H1 (cell line): ENCODE data around the gene DRC1. TPM values are rescaled to one million over a fixed set of nuclear protein-coding genes. Genes with fewer than 3 reads are reported as not detected.
A peak's percentile ranks its signal among the peaks of the same experiment; 100 is the strongest.

Source experiments
- CTCF ChIA-PET: fragments of 300-600 bp; sonication (Branson Sonifier 250); formaldehyde crosslinking; loops from one replicate; lab custom pipeline; 2021; ENCODE audit not compliant: partially characterized antibody; lab: Charles Lee
- POLR2A ChIA-PET: fragments of 300-600 bp; sonication (Branson Sonifier 250); formaldehyde crosslinking; loops from one replicate; lab custom pipeline; 2021; ENCODE audit warnings: inconsistent platforms; ENCODE audit not compliant: partially characterized antibody; lab: Charles Lee
- DNase-seq, 2 experiments: peaks; one replicate each; pipeline versions ENCODE4 v3.0.0 to v3.0.0-alpha.2; 2010 to 2022; ENCODE audit warnings: low spot score in 2 of 2, low read depth in 1 of 2, mixed read lengths in 1 of 2
- FAIRE-seq: peaks from 2 replicates; lab custom pipeline; 2011; peaks lifted over from hg19 to GRCh38; lab: Jason Lieb, UNC
- H2AFZ ChIP-seq: 2 replicates; pipeline ENCODE4 v1.8.1; 2012; ENCODE audit warnings: low read length, inconsistent platforms
- H2AK5ac ChIP-seq: 2 replicates; pipeline ENCODE4 v1.6.1; 2013; ENCODE audit warnings: low read depth, low read length
- H2BK120ac ChIP-seq: replicated peaks from 2 replicates; pipeline ENCODE3; 2013; ENCODE audit warnings: low read depth, low read length, inconsistent platforms
- H2BK12ac ChIP-seq: 2 replicates; pipeline ENCODE4 v1.6.1; 2013; ENCODE audit warnings: low read depth, low read length
- H2BK15ac ChIP-seq: 2 replicates; pipeline ENCODE4 v1.6.1; 2013; ENCODE audit warnings: low read length
- H2BK20ac ChIP-seq: 2 replicates; pipeline ENCODE4 v1.6.1; 2013; ENCODE audit warnings: low read length
- H2BK5ac ChIP-seq: 2 replicates; pipeline ENCODE4 v1.6.1; 2013; ENCODE audit warnings: low read depth, low read length
- H3K14ac ChIP-seq: 2 replicates; pipeline ENCODE4 v1.6.1; 2013; ENCODE audit warnings: inconsistent platforms; ENCODE audit not compliant: insufficient read length
- H3K18ac ChIP-seq: 2 replicates; pipeline ENCODE4 v1.6.1; 2013; ENCODE audit warnings: low read length; ENCODE audit errors: extremely low read depth
- H3K23ac ChIP-seq: 2 replicates; pipeline ENCODE4 v1.6.1; 2013; ENCODE audit warnings: inconsistent platforms; ENCODE audit not compliant: insufficient read length
- H3K23me2 ChIP-seq: 2 replicates; pipeline ENCODE4 v1.6.1; 2013; ENCODE audit warnings: low read depth, low read length
- H3K27ac ChIP-seq: 2 replicates; pipeline ENCODE4 v1.6.1; 2011; ENCODE audit warnings: low read depth, low read length, inconsistent platforms
- H3K27me3 ChIP-seq, 4 experiments: replicated peaks in 1 of 4; 1 replicate in 1 of 4; 2 replicates in 3 of 4; pipeline versions ENCODE4 v1.6.1 to v1.8.1; 2011 to 2013; ENCODE audit warnings: low read length in 3 of 4, mild to moderate bottlenecking in 3 of 4, inconsistent platforms in 2 of 4, mixed read lengths in 2 of 4, moderate library complexity in 1 of 4; ENCODE audit not compliant: control insufficient read depth in 3 of 4, insufficient read depth in 3 of 4; ENCODE audit errors: extremely low read depth in 1 of 4
- H3K36me3 ChIP-seq, 4 experiments: 2 replicates each; pipeline versions ENCODE4 v1.6.1 to v1.8.1; 2011 to 2013; ENCODE audit warnings: mild to moderate bottlenecking in 4 of 4, low read length in 3 of 4, moderate library complexity in 2 of 4, control low read depth in 1 of 4, inconsistent platforms in 1 of 4; ENCODE audit not compliant: insufficient read depth in 4 of 4, control insufficient read depth in 2 of 4
- H3K4ac ChIP-seq: replicated peaks from 2 replicates; pipeline ENCODE3; 2013; ENCODE audit warnings: low read length, low read depth, mixed read lengths, inconsistent platforms; ENCODE audit not compliant: insufficient read length
- H3K4me1 ChIP-seq, 4 experiments: replicated peaks in 1 of 4; 1 replicate in 1 of 4; 2 replicates in 3 of 4; pipeline versions ENCODE4 v1.6.1 to v1.8.1; 2011 to 2013; ENCODE audit warnings: low read length in 3 of 4, inconsistent platforms in 2 of 4, mixed read lengths in 1 of 4; ENCODE audit not compliant: insufficient read depth in 4 of 4, control insufficient read depth in 3 of 4
- H3K4me2 ChIP-seq, 2 experiments: 2 replicates each; pipeline versions ENCODE4 v1.6.1 to v1.8.1; 2011 to 2013; ENCODE audit warnings: low read depth in 2 of 2, low read length in 2 of 2, control low read depth in 1 of 2, inconsistent platforms in 1 of 2, mild to moderate bottlenecking in 1 of 2; ENCODE audit not compliant: insufficient read depth in 1 of 2
- H3K4me3 ChIP-seq, 4 experiments: fragments of 200-600, 300-600 bp in 1 of 4; sonication (generic), shearing (Covaris generic), sonication (Bioruptor Twin) in 1 of 4; 2 replicates each; pipeline versions ENCODE4 v1.5.1 to v1.8.1; 2011 to 2016; ENCODE audit warnings: low read length in 4 of 4, low read depth in 3 of 4, control low read depth in 2 of 4, inconsistent platforms in 2 of 4, mild to moderate bottlenecking in 2 of 4, mixed read lengths in 1 of 4, moderate library complexity in 1 of 4; ENCODE audit not compliant: insufficient read depth in 2 of 4; ENCODE audit errors: extremely low read depth in 1 of 4
- H3K56ac ChIP-seq: replicated peaks from 2 replicates; pipeline ENCODE3; 2013; ENCODE audit warnings: low read depth, mild to moderate bottlenecking, mixed read lengths, low read length, inconsistent platforms; ENCODE audit not compliant: insufficient read length
- H3K79me1 ChIP-seq: 2 replicates; pipeline ENCODE4 v1.6.1; 2013; ENCODE audit warnings: low read depth, low read length, control low read depth
- H3K79me2 ChIP-seq, 2 experiments: 2 replicates each; pipeline versions ENCODE4 v1.6.1 to v1.8.1; 2012 to 2013; ENCODE audit warnings: low read length in 2 of 2, mild to moderate bottlenecking in 2 of 2, inconsistent platforms in 1 of 2; ENCODE audit not compliant: insufficient read depth in 2 of 2, control insufficient read depth in 1 of 2
- H3K9ac ChIP-seq, 4 experiments: replicated peaks in 1 of 4; 1 replicate in 1 of 4; 2 replicates in 3 of 4; pipeline versions ENCODE4 v1.6.1 to v1.8.1; 2011 to 2013; ENCODE audit warnings: low read depth in 3 of 4, low read length in 3 of 4, control low read depth in 2 of 4, mild to moderate bottlenecking in 2 of 4, moderate library complexity in 2 of 4, inconsistent platforms in 1 of 4; ENCODE audit errors: extremely low read depth in 1 of 4
- H3K9me3 ChIP-seq, 2 experiments: 2 replicates each; pipeline versions ENCODE4 v1.6.1 to v1.8.1; 2012 to 2013; ENCODE audit warnings: mild to moderate bottlenecking in 2 of 2, moderate library complexity in 2 of 2, control low read depth in 1 of 2, inconsistent platforms in 1 of 2, low read depth in 1 of 2, low read length in 1 of 2, mixed read lengths in 1 of 2; ENCODE audit not compliant: insufficient read depth in 2 of 2
- H4K20me1 ChIP-seq, 2 experiments: replicated peaks in 1 of 2; 2 replicates each; pipeline versions ENCODE3 to v1.8.1; 2011 to 2013; ENCODE audit warnings: inconsistent platforms in 2 of 2, low read length in 2 of 2, mild to moderate bottlenecking in 1 of 2; ENCODE audit not compliant: insufficient read depth in 2 of 2, control insufficient read depth in 1 of 2
- H4K5ac ChIP-seq: 2 replicates; pipeline ENCODE4 v1.6.1; 2013; ENCODE audit warnings: low read length, low read depth, mixed read lengths, inconsistent platforms; ENCODE audit not compliant: insufficient read length
- H4K8ac ChIP-seq: 2 replicates; pipeline ENCODE4 v1.8.0; 2013; ENCODE audit warnings: mild to moderate bottlenecking, moderate library complexity, low read length, inconsistent platforms; ENCODE audit not compliant: insufficient read depth; ENCODE audit errors: extremely low read depth
- H4K91ac ChIP-seq: replicated peaks from 2 replicates; pipeline ENCODE3; 2013; ENCODE audit warnings: low read length, mixed read lengths, inconsistent platforms; ENCODE audit not compliant: insufficient read length
- BRCA1 ChIP-seq: IDR thresholded peaks from 2 replicates; pipeline ENCODE4 v1.6.1; 2012; ENCODE audit warnings: low read depth, low read length, improper control_type of control experiment
- CBX5 ChIP-seq: fragments of 300-800, 300-1000 bp; sonication (generic); IDR thresholded peaks from 2 replicates; pipeline ENCODE4 v1.7.1; 2016; ENCODE audit warnings: antibody characterized with exemption, low read length, low read depth
- CTBP2 ChIP-seq: IDR thresholded peaks from 2 replicates; pipeline ENCODE4 v1.7.0; 2011; ENCODE audit warnings: borderline replicate concordance, mild to moderate bottlenecking, moderate library complexity, mixed read lengths, low read length; ENCODE audit not compliant: insufficient read depth, insufficient read length
- HDAC2 ChIP-seq, 2 experiments: fragments of 300-600 bp in 1 of 2; sonication (generic) in 1 of 2; IDR thresholded peaks; 2 replicates each; pipeline ENCODE4 v1.6.1; 2011 to 2012; ENCODE audit warnings: low read depth in 2 of 2, low read length in 2 of 2, mild to moderate bottlenecking in 2 of 2, moderate library complexity in 2 of 2, borderline replicate concordance in 1 of 2, inconsistent platforms in 1 of 2
- RBBP5 ChIP-seq: IDR thresholded peaks from 2 replicates; pipeline ENCODE4 v1.7.1; 2012; ENCODE audit warnings: low read depth, mild to moderate bottlenecking, inconsistent platforms, low read length, moderate library complexity, borderline replicate concordance
- SIRT6 ChIP-seq: IDR thresholded peaks from one replicate; pipeline ENCODE4 v1.7.1; 2012; ENCODE audit warnings: low read length, inconsistent platforms
- TAF7 ChIP-seq: optimal IDR thresholded peaks from 2 replicates; pipeline ENCODE3; 2011; ENCODE audit warnings: low read depth, mild to moderate bottlenecking, inconsistent platforms, low read length, moderate library complexity, borderline replicate concordance
- ZNF274 ChIP-seq: IDR thresholded peaks from 2 replicates; pipeline ENCODE4 v1.7.0; 2012; ENCODE audit warnings: low read length, borderline replicate concordance; ENCODE audit errors: extremely low read depth
- WGBS, 2 experiments: shearing (Covaris generic) in 1 of 2; methylation state at CpG; one replicate each; pipeline versions ENCODE4 v1.1.6 to v1.1.7; 2013 to 2015; ENCODE audit warnings: low lambda C conversion rate in 2 of 2, mixed read lengths in 2 of 2, inconsistent platforms in 1 of 2, low coverage in 1 of 2, missing lambda C conversion rate in 1 of 2; ENCODE audit not compliant: insufficient replicate concordance in 2 of 2, insufficient coverage in 1 of 2, insufficient read length in 1 of 2; ENCODE audit errors: extremely low coverage in 1 of 2, missing lambda C conversion rate in 1 of 2; 5-methylcytosine and 5-hydroxymethylcytosine counted together
- polyA plus RNA-seq, 7 experiments: library from polyadenylated mRNA; depleted of rRNA in 3 of 7; stranded (reverse) in 5 of 7; unstranded in 2 of 7; fragments of >200 nt in 5 of 7; fragments of 200-250 nt in 2 of 7; gene quantifications; 1 replicate in 5 of 7; 2 replicates in 1 of 7; 4 replicates in 1 of 7; pipeline versions ENCODE4 v1.2.1 to v1.2.3, GENCODE V29; 2011 to 2013; ENCODE audit warnings: missing spikeins in 2 of 7, mixed read lengths in 2 of 7
- total RNA-seq: library from RNA; stranded (reverse); fragmentation: NEBNext Ultra II Directional; extraction: Animal tissue kit (Norgen Biotek cat#: 25700); gene quantifications from 2 replicates; pipeline ENCODE4 v1.2.1, GENCODE V29; 2021
- TF ChIP-seq, protein P1 (sequence below), 3 experiments: IDR thresholded peaks; 1 replicate in 2 of 3; 2 replicates in 1 of 3; pipeline versions ENCODE4 v1.5.1 to v1.6.1; 2011; ENCODE audit warnings: low read length in 3 of 3, mild to moderate bottlenecking in 3 of 3, inconsistent platforms in 2 of 3, low read depth in 1 of 3, moderate library complexity in 1 of 3; ENCODE audit not compliant: insufficient read depth in 1 of 3; ENCODE audit errors: control extremely low read depth in 1 of 3

DRC1 gene
- total and polyA plus RNA-seq, 2 of the 8 experiments (the other 6 are each of a cell fraction or from before 2014, with no cell fraction given): 0.08 TPM; not detected in 1

DNA sequence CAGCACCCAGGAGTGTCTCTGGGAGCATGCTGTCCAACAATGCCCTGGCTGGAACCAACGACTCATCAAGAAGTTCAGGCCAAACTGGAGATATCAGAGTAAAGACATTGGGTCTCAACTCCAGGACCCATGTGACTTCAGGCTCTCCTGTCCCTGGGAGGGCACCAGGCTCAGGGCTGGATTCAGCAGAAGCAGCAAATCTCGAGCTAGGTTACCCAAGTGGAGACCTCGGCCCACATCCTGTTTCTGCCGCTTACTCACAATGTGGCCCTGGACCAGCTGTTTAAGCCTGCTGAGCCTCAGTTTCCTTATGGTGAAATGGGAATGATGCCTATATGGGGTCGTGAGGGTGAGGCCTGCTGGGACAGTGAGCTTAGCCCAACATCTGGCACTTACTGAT lies 85.5 kb downstream of the DRC1 start:
- no peak overlapping the region for H3K27ac ChIP-seq
- H2BK20ac ChIP-seq: no peak overlapping the region
- no peaks in the 10 kb centered on the region for H3K9me3 ChIP-seq
- no peaks in the 10 kb centered on the region for H3K36me3 ChIP-seq
- no peak overlapping the region for H3K4me3 ChIP-seq
- no peak overlapping the region for H3K9ac ChIP-seq
- H2AK5ac ChIP-seq: no peak overlapping the region
- WGBS, 2 experiments: 86% methylated on average over 5 of the region's 5 CpGs; no CpG with 5 or more reads in 1 of the 2 experiments
- ChIA-PET POLR2A (interaction anchor here (1.4 to 1.5 kb wide), 2 partner anchors 9 kb away, joined by 4 to 5 read pairs; partner anchors contain the start of gene OTOF), CTCF (interaction anchor here (0.9 to 2.3 kb wide), 5 partner anchors 10 to 91 kb away, joined by 3 to 11 read pairs (median 5); no protein-coding TSS in a partner anchor)
- no peak overlapping the region for H3K4ac ChIP-seq
- FAIRE-seq: no peak
- H3K56ac ChIP-seq: no peak overlapping the region
- H3K27me3 ChIP-seq: no peaks in the 10 kb centered on the region
- peaks cover 0 to 7% of the 10 kb centered on the region in 2 experiments for H4K20me1 ChIP-seq
- H4K91ac ChIP-seq: no peak overlapping the region
- no peak overlapping the region for H3K14ac ChIP-seq
- no peak overlapping the region for H3K4me2 ChIP-seq
- no peak for DNase-seq
- TF ChIP-seq ZNF274 (no peak), RBBP5 (no peak), CTBP2 (no peak), CBX5 (no peak), BRCA1 (no peak), SIRT6 (no peak), HDAC2 (IDR thresholded peaks at IDR 0.05; ENCODE audit: borderline replicate concordance in 1 of 2, low read depth in 2 of 2, low read length in 2 of 2) (no peak), TAF7 (peak; percentile 37)
- TF ChIP-seq, protein P1, sequence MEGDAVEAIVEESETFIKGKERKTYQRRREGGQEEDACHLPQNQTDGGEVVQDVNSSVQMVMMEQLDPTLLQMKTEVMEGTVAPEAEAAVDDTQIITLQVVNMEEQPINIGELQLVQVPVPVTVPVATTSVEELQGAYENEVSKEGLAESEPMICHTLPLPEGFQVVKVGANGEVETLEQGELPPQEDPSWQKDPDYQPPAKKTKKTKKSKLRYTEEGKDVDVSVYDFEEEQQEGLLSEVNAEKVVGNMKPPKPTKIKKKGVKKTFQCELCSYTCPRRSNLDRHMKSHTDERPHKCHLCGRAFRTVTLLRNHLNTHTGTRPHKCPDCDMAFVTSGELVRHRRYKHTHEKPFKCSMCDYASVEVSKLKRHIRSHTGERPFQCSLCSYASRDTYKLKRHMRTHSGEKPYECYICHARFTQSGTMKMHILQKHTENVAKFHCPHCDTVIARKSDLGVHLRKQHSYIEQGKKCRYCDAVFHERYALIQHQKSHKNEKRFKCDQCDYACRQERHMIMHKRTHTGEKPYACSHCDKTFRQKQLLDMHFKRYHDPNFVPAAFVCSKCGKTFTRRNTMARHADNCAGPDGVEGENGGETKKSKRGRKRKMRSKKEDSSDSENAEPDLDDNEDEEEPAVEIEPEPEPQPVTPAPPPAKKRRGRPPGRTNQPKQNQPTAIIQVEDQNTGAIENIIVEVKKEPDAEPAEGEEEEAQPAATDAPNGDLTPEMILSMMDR (IDR thresholded peaks at IDR 0.05; ENCODE audit: control extremely low read depth in 1 of 3, insufficient read depth in 1 of 3, low read depth in 1 of 3, low read length in 3 of 3): no peak
- TF ChIP-seq, all 59 proteins: peak for 1
- no peaks in the 10 kb centered on the region for H3K4me1 ChIP-seq
- no peak overlapping the region for H2BK12ac ChIP-seq
- H4K5ac ChIP-seq: no peak overlapping the region
- no peaks in the 10 kb centered on the region for H3K79me1 ChIP-seq
- no peak overlapping the region for H4K8ac ChIP-seq
- no peak overlapping the region for H2BK5ac ChIP-seq
- H2BK120ac ChIP-seq: no peak overlapping the region
- H3K18ac ChIP-seq: no peak overlapping the region
- no peak overlapping the region for H3K23ac ChIP-seq
- H3K79me2 ChIP-seq: no peaks in the 10 kb centered on the region
- peaks cover 5% of the 10 kb centered on the region; the same call in 1 of the 2 replicates for H3K23me2 ChIP-seq
- H2BK15ac ChIP-seq: no peak overlapping the region
- H2AFZ ChIP-seq: no peak overlapping the region
